ENCODE measurements around the gene ELOVL7. TPM values are rescaled to one million over a fixed set of nuclear protein-coding genes. Genes with fewer than 3 reads are reported as not detected.
"Not testable (repeated sequence)": the region's sequence is repeated elsewhere in the genome, so short reads cannot be mapped to it uniquely, and the experiment has no call there.

Gene ELOVL7
- total RNA-seq, 1 experiment from 2014 or later: 1.2 TPM

- Histone ChIP-seq H3K27me3 (ENCODE audit: low read length) (no peaks in the 10 kb centered on the region), H3K4me3 (ENCODE audit: low read length) (no peak overlapping the region), H2AFZ (ENCODE audit: low read length) (no peak overlapping the region), H3K79me2 (ENCODE audit: low read length) (no peaks in the 10 kb centered on the region), H4K20me1 (ENCODE audit: low read length) (no peaks in the 10 kb centered on the region), H3K27ac (ENCODE audit: low read length) (no peak overlapping the region), H3K9ac (ENCODE audit: low read length) (no peak overlapping the region), H3F3A (ENCODE audit: low read length, unreplicated experiment) (no peaks in the 10 kb centered on the region), H3K4me2 (ENCODE audit: low read length) (no peak overlapping the region), H3K9me2 (replicated peaks; ENCODE audit: low read length) (no peaks in the 10 kb centered on the region), H3K9me3 (ENCODE audit: low read length) (no peaks in the 10 kb centered on the region), H3K36me3 (ENCODE audit: low read depth, low read length) (no peaks in the 10 kb centered on the region), H3K4me1 (ENCODE audit: insufficient read depth, low read length) (no peaks in the 10 kb centered on the region)
- BruUV-seq (replicated peaks): no TSS peak
- intact Hi-C loops (cut with micrococcal nuclease): no loop called here
- TF ChIP-seq CTCF (conservative IDR thresholded peaks at IDR 0.05; ENCODE audit: low read depth, low read length): no peak
- no peak for TF ChIP-seq EZH2phosphoT487 (IDR thresholded peaks at IDR 0.05; ENCODE audit: borderline replicate concordance, low read length)
- no peak for TF ChIP-seq EZH2 (IDR thresholded peaks at IDR 0.05; ENCODE audit: low read length, unreplicated experiment)
- ATAC-seq (no peak), DNase-seq (no peak)
- ChIA-PET POLR2A (ENCODE audit: unreplicated experiment) (no interaction called here), CTCF (no interaction called here)
Observed at GRCh38 chr5:60821488-60822284, 22.4 kb downstream of the ELOVL7 start.

- Histone ChIP-seq H3K9me3 (ENCODE audit: low read length) (no peaks in the 10 kb centered on the region), H2AFZ (ENCODE audit: low read length) (no peak overlapping the region), H3K9ac (ENCODE audit: low read length) (no peak overlapping the region), H4K20me1 (ENCODE audit: low read length) (no peaks in the 10 kb centered on the region), H3K9me2 (replicated peaks; ENCODE audit: low read length) (no peaks in the 10 kb centered on the region), H3F3A (ENCODE audit: low read length, unreplicated experiment) (no peaks in the 10 kb centered on the region), H3K27me3 (ENCODE audit: low read length) (no peaks in the 10 kb centered on the region), H3K4me1 (ENCODE audit: insufficient read depth, low read length) (no peaks in the 10 kb centered on the region), H3K79me2 (ENCODE audit: low read length) (no peaks in the 10 kb centered on the region), H3K27ac (ENCODE audit: low read length) (no peak overlapping the region), H3K36me3 (ENCODE audit: low read depth, low read length) (no peaks in the 10 kb centered on the region), H3K4me3 (ENCODE audit: low read length) (no peak overlapping the region), H3K4me2 (ENCODE audit: low read length) (no peak overlapping the region)
- intact Hi-C loops (cut with micrococcal nuclease): no loop called here
- ATAC-seq (no peak), DNase-seq (no peak)
- POLR2A ChIA-PET (ENCODE audit: unreplicated experiment): no interaction called here
- BruUV-seq (replicated peaks): no TSS peak
- no peak for TF ChIP-seq EZH2phosphoT487 (IDR thresholded peaks at IDR 0.05; ENCODE audit: borderline replicate concordance, low read length)
- no peak for TF ChIP-seq CTCF (conservative IDR thresholded peaks at IDR 0.05; ENCODE audit: low read depth, low read length)
- TF ChIP-seq EZH2 (IDR thresholded peaks at IDR 0.05; ENCODE audit: low read length, unreplicated experiment): no peak
- CTCF ChIA-PET: no interaction called here
Observed at GRCh38 chr5:60820593-60821487, 23.2 kb downstream of the ELOVL7 start.

- H3K27ac ChIP-seq (ENCODE audit: low read length); H3F3A ChIP-seq (ENCODE audit: low read length, unreplicated experiment); H3K4me2 ChIP-seq (ENCODE audit: low read length); POLR2A ChIA-PET (ENCODE audit: unreplicated experiment); BruUV-seq (replicated peaks); intact Hi-C loops (cut with micrococcal nuclease); H3K27me3 ChIP-seq (ENCODE audit: low read length); H3K9me3 ChIP-seq (ENCODE audit: low read length); H3K9ac ChIP-seq (ENCODE audit: low read length); H4K20me1 ChIP-seq (ENCODE audit: low read length); H3K79me2 ChIP-seq (ENCODE audit: low read length); H3K36me3 ChIP-seq (ENCODE audit: low read depth, low read length); H2AFZ ChIP-seq (ENCODE audit: low read length); DNase-seq; H3K9me2 ChIP-seq (replicated peaks; ENCODE audit: low read length); ATAC-seq; CTCF ChIA-PET; H3K4me3 ChIP-seq (ENCODE audit: low read length); H3K4me1 ChIP-seq (ENCODE audit: insufficient read depth, low read length): not testable (repeated sequence)
Observed at GRCh38 chr5:60816138-60816537, 27.9 kb downstream of the ELOVL7 start.

All from PC-3 (cell line).